Smooth muscle cell (in vitro differentiated cells): ENCODE results near the gene PLA1A. TPM values are rescaled to one million over a fixed set of nuclear protein-coding genes. Genes with fewer than 3 reads are reported as not detected.

ENCODE experiments used
- DNase-seq: peaks from one replicate; lab custom pipeline; 2025; ENCODE audit not compliant: unreplicated experiment; lab: John Stamatoyannopoulos, UW
- H2AFZ ChIP-seq: fragments of 200-600 bp; sonication (generic); 2 replicates; pipeline ENCODE4 v1.6.0; 2016; ENCODE audit warnings: antibody characterized with exemption, low read depth, mild to moderate bottlenecking
- H3F3A ChIP-seq: fragments of 200-600 bp; sonication (generic); 2 replicates; pipeline ENCODE4 v1.6.0; 2017; ENCODE audit warnings: antibody characterized with exemption, low read depth
- H3K27ac ChIP-seq: fragments of 200-600 bp; sonication (generic); 2 replicates; pipeline ENCODE4 v1.5.1; 2016; ENCODE audit warnings: low read depth, mild to moderate bottlenecking
- H3K27me3 ChIP-seq: fragments of 200-600 bp; sonication (generic); 2 replicates; pipeline ENCODE4 v1.6.1; 2016; ENCODE audit warnings: low read depth, mild to moderate bottlenecking
- H3K36me3 ChIP-seq: fragments of 200-600 bp; sonication (generic); 2 replicates; pipeline ENCODE4 v1.5.1; 2016; ENCODE audit warnings: low read depth
- H3K4me1 ChIP-seq: fragments of 200-600 bp; sonication (generic); 2 replicates; pipeline ENCODE4 v1.5.1; 2016; ENCODE audit warnings: low read depth
- H3K4me2 ChIP-seq: fragments of 200-600 bp; sonication (generic); 2 replicates; pipeline ENCODE4 v1.6.0; 2016; ENCODE audit warnings: mild to moderate bottlenecking
- H3K4me3 ChIP-seq: fragments of 200-600 bp; sonication (generic); 2 replicates; pipeline ENCODE4 v1.5.1; 2016; ENCODE audit warnings: mild to moderate bottlenecking
- H3K79me2 ChIP-seq: fragments of 200-600 bp; sonication (generic); 2 replicates; pipeline ENCODE4 v1.6.0; 2016; ENCODE audit warnings: low read depth, mild to moderate bottlenecking
- H3K9ac ChIP-seq: fragments of 200-600 bp; sonication (generic); 2 replicates; pipeline ENCODE4 v1.6.0; 2016; ENCODE audit warnings: low read depth
- H3K9me3 ChIP-seq: fragments of 200-600 bp; sonication (generic); replicated peaks from 2 replicates; pipeline ENCODE4 v1.5.1; 2016; ENCODE audit warnings: low read depth
- H4K20me1 ChIP-seq: fragments of 200-600 bp; sonication (generic); 2 replicates; pipeline ENCODE4 v1.6.0; 2016; ENCODE audit warnings: low read depth
- WGBS: methylation state at CpG from one replicate; pipeline ENCODE4 v1.1.7; 2016; ENCODE audit warnings: low lambda C conversion rate; 5-methylcytosine and 5-hydroxymethylcytosine counted together
- polyA plus RNA-seq: library from polyadenylated mRNA; unstranded; fragments of >200 nt; fragmentation: Nextera tagmentation; extraction: Ambion mirVana; gene quantifications from 2 replicates; pipeline ENCODE4 v1.2.1, GENCODE V29; 2016
- total RNA-seq: library from RNA; depleted of rRNA; stranded (reverse); fragments of >200 nt; gene quantifications from 2 replicates; pipeline ENCODE4 v1.2.3, GENCODE V29; 2014
- TF ChIP-seq, protein P1 (sequence below): fragments of 200-600 bp; sonication (generic); IDR thresholded peaks from 2 replicates; pipeline ENCODE4 v1.5.1; 2017; ENCODE audit warnings: borderline replicate concordance, mild to moderate bottlenecking, antibody characterized with exemption; ENCODE audit not compliant: insufficient read depth, poor library complexity, severe bottlenecking

Gene PLA1A
- total and polyA plus RNA-seq, 2 experiments from 2014 or later, result not detected

DNA sequence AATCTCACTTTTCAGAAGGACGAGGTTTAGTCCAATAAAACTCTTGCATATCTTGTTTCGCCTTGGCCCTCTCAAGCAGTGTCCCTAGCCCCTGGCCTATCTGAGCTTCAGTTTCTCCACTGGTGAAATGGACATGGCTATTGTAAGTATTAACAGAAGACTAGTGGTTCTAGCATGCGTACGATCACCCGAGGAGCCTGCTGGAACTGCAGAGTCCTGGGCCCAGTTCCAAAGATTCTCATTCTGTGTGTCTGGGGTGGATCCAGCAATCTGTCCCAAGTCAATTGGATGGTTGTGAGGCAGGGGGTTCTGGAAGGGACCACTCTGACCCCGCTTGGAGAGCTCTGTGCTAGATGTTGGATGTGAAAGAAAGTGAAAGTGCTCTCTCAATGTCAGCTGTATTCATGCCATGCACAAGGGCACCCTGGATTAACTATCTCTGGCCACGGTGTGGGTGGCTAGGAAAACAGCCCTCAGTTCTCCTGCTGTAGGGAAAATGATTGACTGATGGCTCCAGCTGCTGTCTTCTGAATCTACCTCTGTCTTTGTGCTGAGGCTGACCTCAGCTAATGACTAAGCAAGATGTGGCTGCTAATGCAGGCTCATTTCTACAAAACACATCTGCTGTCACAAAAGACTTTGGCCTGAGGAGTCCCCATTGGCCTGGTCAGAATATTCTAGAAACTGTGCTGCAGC lies 1.9 kb upstream of the PLA1A start:
- TF ChIP-seq, protein P1, sequence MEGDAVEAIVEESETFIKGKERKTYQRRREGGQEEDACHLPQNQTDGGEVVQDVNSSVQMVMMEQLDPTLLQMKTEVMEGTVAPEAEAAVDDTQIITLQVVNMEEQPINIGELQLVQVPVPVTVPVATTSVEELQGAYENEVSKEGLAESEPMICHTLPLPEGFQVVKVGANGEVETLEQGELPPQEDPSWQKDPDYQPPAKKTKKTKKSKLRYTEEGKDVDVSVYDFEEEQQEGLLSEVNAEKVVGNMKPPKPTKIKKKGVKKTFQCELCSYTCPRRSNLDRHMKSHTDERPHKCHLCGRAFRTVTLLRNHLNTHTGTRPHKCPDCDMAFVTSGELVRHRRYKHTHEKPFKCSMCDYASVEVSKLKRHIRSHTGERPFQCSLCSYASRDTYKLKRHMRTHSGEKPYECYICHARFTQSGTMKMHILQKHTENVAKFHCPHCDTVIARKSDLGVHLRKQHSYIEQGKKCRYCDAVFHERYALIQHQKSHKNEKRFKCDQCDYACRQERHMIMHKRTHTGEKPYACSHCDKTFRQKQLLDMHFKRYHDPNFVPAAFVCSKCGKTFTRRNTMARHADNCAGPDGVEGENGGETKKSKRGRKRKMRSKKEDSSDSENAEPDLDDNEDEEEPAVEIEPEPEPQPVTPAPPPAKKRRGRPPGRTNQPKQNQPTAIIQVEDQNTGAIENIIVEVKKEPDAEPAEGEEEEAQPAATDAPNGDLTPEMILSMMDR, result no peak
- DNase-seq, result no peak
- Histone ChIP-seq H3K27ac (no peak overlapping the region), H3K4me3 (no peak overlapping the region), H3F3A (no peaks in the 10 kb centered on the region), H4K20me1 (no peaks in the 10 kb centered on the region), H3K36me3 (no peaks in the 10 kb centered on the region), H3K4me1 (no peaks in the 10 kb centered on the region), H3K9ac (no peak overlapping the region), H3K27me3 (no peaks in the 10 kb centered on the region), H2AFZ (no peak overlapping the region), H3K4me2 (no peak overlapping the region), H3K79me2 (no peaks in the 10 kb centered on the region), H3K9me3 (no peaks in the 10 kb centered on the region)
- WGBS, result 93% methylated on average over 7 of the region's 7 CpGs

DNA sequence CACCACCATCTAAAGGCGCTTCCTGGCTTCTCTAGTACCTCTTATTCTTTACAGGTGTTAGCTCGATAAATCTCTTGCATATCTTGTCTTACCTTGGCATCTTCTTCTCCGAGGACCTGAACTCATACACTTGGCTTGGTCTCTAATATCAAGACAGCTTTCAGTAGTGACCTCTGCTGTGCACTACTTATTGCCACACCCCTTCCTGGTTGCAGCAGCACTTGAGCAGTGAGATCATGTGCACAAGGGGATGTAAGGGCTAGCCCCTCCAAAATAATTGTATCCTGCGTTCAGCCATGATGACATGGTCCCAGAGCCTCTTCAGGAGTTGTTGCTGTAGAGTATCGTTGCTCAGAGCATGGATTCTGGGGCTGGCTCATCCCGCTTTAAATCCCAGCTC lies 1.3 kb upstream of the PLA1A start:
- TF ChIP-seq, protein P1, result no peak
- 87% methylated on average over 6 of the region's 6 CpGs for WGBS
- Histone ChIP-seq H4K20me1 (no peaks in the 10 kb centered on the region), H3K9me3 (no peaks in the 10 kb centered on the region), H3K36me3 (no peaks in the 10 kb centered on the region), H3K27me3 (no peaks in the 10 kb centered on the region), H3K4me1 (no peaks in the 10 kb centered on the region), H3K27ac (no peak overlapping the region), H3F3A (no peaks in the 10 kb centered on the region), H2AFZ (no peak overlapping the region), H3K4me2 (no peak overlapping the region), H3K9ac (no peak overlapping the region), H3K4me3 (no peak overlapping the region), H3K79me2 (no peaks in the 10 kb centered on the region)
- DNase-seq, result no peak

DNA sequence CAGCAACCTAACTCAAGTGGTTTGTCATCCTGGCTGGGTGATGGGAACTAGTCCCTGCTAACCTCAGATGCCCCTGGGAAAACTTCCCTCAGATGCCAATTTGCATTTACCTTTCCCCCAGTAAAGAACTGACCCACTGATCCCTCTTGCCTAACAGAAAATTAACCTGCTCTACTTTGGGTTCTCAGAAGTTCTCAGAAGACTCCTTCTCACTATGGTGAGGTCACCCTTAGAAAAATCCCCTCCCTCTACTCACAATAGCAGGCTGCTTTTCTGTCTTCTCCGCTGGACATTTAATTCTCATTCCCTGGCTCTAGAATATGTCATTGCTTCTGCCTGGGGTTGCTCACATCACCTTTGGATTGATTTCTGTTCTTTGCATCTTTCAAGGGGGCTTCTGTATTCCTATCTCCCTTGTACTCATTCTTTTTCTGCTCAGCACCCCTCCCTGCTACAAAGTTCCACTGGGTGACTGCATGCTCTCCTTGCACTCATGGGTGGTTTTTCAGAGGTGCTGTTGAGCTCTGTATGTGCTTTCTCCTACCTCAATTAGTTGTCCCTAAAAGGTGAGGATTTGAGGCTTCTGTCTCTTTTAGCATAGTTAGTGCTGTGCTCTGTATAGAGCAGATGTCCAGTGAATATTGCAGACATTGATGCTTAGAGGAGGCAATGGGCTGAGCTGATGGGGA lies 869 bp downstream of the PLA1A start:
- no peaks in the 10 kb centered on the region for H3K27me3 ChIP-seq
- no peak overlapping the region for H3K27ac ChIP-seq
- no peak overlapping the region for H2AFZ ChIP-seq
- no peaks in the 10 kb centered on the region for H3K9me3 ChIP-seq
- no peaks in the 10 kb centered on the region for H3K36me3 ChIP-seq
- no peaks in the 10 kb centered on the region for H3K79me2 ChIP-seq
- WGBS, result 96% methylated on average over 1 of the region's 1 CpG
- no peak overlapping the region for H3K4me2 ChIP-seq
- H3K4me1 ChIP-seq, result no peaks in the 10 kb centered on the region
- TF ChIP-seq, protein P1, result no peak
- H3K9ac ChIP-seq, result no peak overlapping the region
- DNase-seq, result no peak
- H4K20me1 ChIP-seq, result no peaks in the 10 kb centered on the region
- H3F3A ChIP-seq, result peaks cover 3% of the 10 kb centered on the region
- no peak overlapping the region for H3K4me3 ChIP-seq
